Measurements from ENCODE around the gene FAM107B.

Gene FAM107B

GRCh38 chr10:14526326-14526725 lies 248.4 kb downstream of the FAM107B start:
- DNase-seq, result no peak

GRCh38 chr10:14524691-14525324 lies 249.9 kb downstream of the FAM107B start:
- DNase-seq, result no peak

- DNase-seq, result no peak
These were observed 251.4 kb downstream of the FAM107B start for GRCh38 chr10:14523286-14523685.

- DNase-seq, result no peak
These were observed 254.9 kb downstream of the FAM107B start for GRCh38 chr10:14519785-14520184.

GRCh38 chr10:14518149-14518548 lies 256.5 kb downstream of the FAM107B start:
- DNase-seq, result no peak

- DNase-seq, result no peak
These were observed 261.6 kb downstream of the FAM107B start for GRCh38 chr10:14513123-14513522.

- DNase-seq, result no peak
These were observed 264.4 kb downstream of the FAM107B start for GRCh38 chr10:14510346-14510745.

GRCh38 chr10:14508725-14509124 lies 266.0 kb downstream of the FAM107B start:
- DNase-seq, result no peak

GRCh38 chr10:14507781-14508180 lies 266.9 kb downstream of the FAM107B start:
- DNase-seq, result no peak

- DNase-seq, result no peak
These were observed 267.5 kb downstream of the FAM107B start for GRCh38 chr10:14507176-14507575.

GRCh38 chr10:14502431-14502830 lies 272.3 kb downstream of the FAM107B start:
- no peak for DNase-seq

GRCh38 chr10:14500172-14500765 lies 274.4 kb downstream of the FAM107B start:
- DNase-seq, result no peak

- no peak for DNase-seq
These were observed 275.1 kb downstream of the FAM107B start for GRCh38 chr10:14499601-14499904.

GRCh38 chr10:14498326-14498725 lies 276.4 kb downstream of the FAM107B start:
- no peak for DNase-seq

- no peak for DNase-seq
These were observed 282.9 kb downstream of the FAM107B start for GRCh38 chr10:14491811-14492210.

GRCh38 chr10:14489522-14490177 lies 285.0 kb downstream of the FAM107B start:
- DNase-seq, result no peak

- DNase-seq, result no peak
These were observed 287.2 kb downstream of the FAM107B start for GRCh38 chr10:14487488-14487883.

GRCh38 chr10:14486777-14487487 lies 287.8 kb downstream of the FAM107B start:
- DNase-seq, result no peak

GRCh38 chr10:14485986-14486385 lies 288.7 kb downstream of the FAM107B start:
- DNase-seq, result no peak

GRCh38 chr10:14483417-14483816 lies 291.3 kb downstream of the FAM107B start:
- no peak for DNase-seq

- DNase-seq, result no peak
These were observed 292.9 kb downstream of the FAM107B start for GRCh38 chr10:14481752-14482151.

GRCh38 chr10:14481014-14481413 lies 293.7 kb downstream of the FAM107B start:
- no peak for DNase-seq

- DNase-seq, result no peak
These were observed 296.1 kb downstream of the FAM107B start for GRCh38 chr10:14478604-14479003.

GRCh38 chr10:14478201-14478600 lies 296.5 kb downstream of the FAM107B start:
- no peak for DNase-seq

Data from stimulated activated CD4-positive, alpha-beta T cell treated with anti-CD3 and anti-CD28 coated beads, Interleukin-12 subunit alpha, Interleukin-12 subunit beta, amount 100 ng/mL, for 4 hours (primary cell).